Adrenal gland (tissue), 12 donors: Measurements from ENCODE around the gene WHRN. TPM values are rescaled to one million over a fixed set of nuclear protein-coding genes. Genes with fewer than 3 reads are reported as not detected.
A peak's percentile ranks its signal among the peaks of the same experiment; 100 is the strongest.

Source experiments
- DNase-seq, 7 donors: peaks; one replicate each; pipeline ENCODE4 v3.0.0-alpha.2; 2019 to 2020
- H3K27ac ChIP-seq, 5 donors: fragments of 200-600 bp; sonication (generic) in 4 of 5; 1 replicate in 3 of 5; 2 replicates in 2 of 5; pipeline versions ENCODE4 v1.5.1 to v1.8.0; 2016 to 2020; ENCODE audit warnings: mild to moderate bottlenecking in 1 of 5
- H3K27me3 ChIP-seq: fragments of 200-600 bp; 2 replicates; pipeline ENCODE4 v1.8.0; 2021
- H3K36me3 ChIP-seq, 2 donors: fragments of 200-600 bp; replicated peaks in 1 of 2; 1 replicate in 1 of 2; 2 replicates in 1 of 2; pipeline versions ENCODE4 v1.5.1 to v1.8.0; 2018 to 2022
- H3K4me1 ChIP-seq, 2 donors: fragments of 200-600 bp; replicated peaks in 1 of 2; 1 replicate in 1 of 2; 2 replicates in 1 of 2; pipeline versions ENCODE4 v1.5.1 to v1.8.0; 2018 to 2021
- H3K4me3 ChIP-seq, 4 donors: fragments of 200-600 bp; sonication (generic) in 3 of 4; one replicate each; pipeline ENCODE4 v1.5.1; 2016 to 2018
- H3K9me3 ChIP-seq, 3 donors: fragments of 200-600 bp; sonication (generic) in 1 of 3; replicated peaks in 1 of 3; 1 replicate in 2 of 3; 2 replicates in 1 of 3; pipeline versions ENCODE4 v1.5.1 to v1.8.0; 2016 to 2021
- POLR2A ChIP-seq, 2 donors: fragments of 450-650 bp; IDR thresholded peaks; one replicate each; pipeline ENCODE4 v1.6.1; 2017; ENCODE audit warnings: antibody characterized with exemption in 2 of 2, mild to moderate bottlenecking in 2 of 2, moderate library complexity in 1 of 2
- WGBS, 4 donors: extraction: QIAGEN DNeasy Blood & Tissue Kit in 2 of 4; methylation state at CpG; one replicate each; pipeline versions ENCODE4 v1.1.5 to v1.1.7; 2013 to 2017; 5-methylcytosine and 5-hydroxymethylcytosine counted together
- intact Hi-C, 2 donors: fragments of 100-400 bp; cut with DNase I; formaldehyde crosslinking; loops; one replicate each; pipeline versions ENCODE4 v1.14.1 to v1.15.0; 2022 to 2023
- polyA plus RNA-seq, 3 donors: library from polyadenylated mRNA; stranded (reverse); fragments of 200-250 nt in 2 of 3; fragments of 350-450 nt in 1 of 3; fragmentation: Illumina TruSeq in 1 of 3; extraction: RNeasy Lipid Tissue Mini Kit (QIAGEN cat#74804) in 1 of 3; gene quantifications; one replicate each; pipeline ENCODE4 v1.2.3, GENCODE V29; 2013 to 2014
- total RNA-seq, 9 donors: library from RNA; depleted of rRNA in 4 of 9; stranded (reverse); fragments of >200 nt in 4 of 9; fragments of 120-200 nt in 1 of 9; fragmentation: NEBNext Ultra II Directional in 1 of 9; extraction: Animal tissue kit (Norgen Biotek cat#: 25700) in 1 of 9; gene quantifications; one replicate each; pipeline versions ENCODE4 v1.1.0 to v1.2.4, GENCODE V29; 2013 to 2023
- TF ChIP-seq, protein P1 (sequence below), 6 experiments: fragments of 450-650 bp in 4 of 6; fragments of 200-600 bp in 2 of 6; sonication (generic) in 1 of 6; IDR thresholded peaks; 1 replicate in 5 of 6; 2 replicates in 1 of 6; pipeline versions ENCODE4 v1.5.1 to v1.8.0; 2016 to 2021; ENCODE audit warnings: antibody characterized with exemption in 6 of 6, mild to moderate bottlenecking in 2 of 6, moderate library complexity in 1 of 6
- donor health status: healthy with polysubstance abuse.
- donor health status: Bipolar disorder and iron deficiency.
- donor health status: DM: yes; HTN: yes; CAD: no.
- donor health status: DM: no; HTN: no; CAD: no.
- donor health status: DM: no; HTN: no; CAD: no.
- donor health status: DM: yes; HTN: yes; CAD: no.

The WHRN gene
- total and polyA plus RNA-seq, 12 donors: 33.4 to 359 (median 96.4) TPM

GRCh38 chr9:114469091-114469853 lies 36.0 kb downstream of the WHRN start:
- Histone ChIP-seq H3K36me3 (peaks cover 0 to 4% of the 10 kb centered on the region in 2 donors), H3K4me1 (peaks cover 26 to 38% of the 10 kb centered on the region in 2 donors), H3K4me3 (no peak overlapping the region), H3K27me3 (no peaks in the 10 kb centered on the region), H3K27ac (peak overlapping the region in 1 of 5 donors; percentile 20), H3K9me3 (no peaks in the 10 kb centered on the region)
- no peak for TF ChIP-seq POLR2A (IDR thresholded peaks at IDR 0.05)
- TF ChIP-seq, protein P1, sequence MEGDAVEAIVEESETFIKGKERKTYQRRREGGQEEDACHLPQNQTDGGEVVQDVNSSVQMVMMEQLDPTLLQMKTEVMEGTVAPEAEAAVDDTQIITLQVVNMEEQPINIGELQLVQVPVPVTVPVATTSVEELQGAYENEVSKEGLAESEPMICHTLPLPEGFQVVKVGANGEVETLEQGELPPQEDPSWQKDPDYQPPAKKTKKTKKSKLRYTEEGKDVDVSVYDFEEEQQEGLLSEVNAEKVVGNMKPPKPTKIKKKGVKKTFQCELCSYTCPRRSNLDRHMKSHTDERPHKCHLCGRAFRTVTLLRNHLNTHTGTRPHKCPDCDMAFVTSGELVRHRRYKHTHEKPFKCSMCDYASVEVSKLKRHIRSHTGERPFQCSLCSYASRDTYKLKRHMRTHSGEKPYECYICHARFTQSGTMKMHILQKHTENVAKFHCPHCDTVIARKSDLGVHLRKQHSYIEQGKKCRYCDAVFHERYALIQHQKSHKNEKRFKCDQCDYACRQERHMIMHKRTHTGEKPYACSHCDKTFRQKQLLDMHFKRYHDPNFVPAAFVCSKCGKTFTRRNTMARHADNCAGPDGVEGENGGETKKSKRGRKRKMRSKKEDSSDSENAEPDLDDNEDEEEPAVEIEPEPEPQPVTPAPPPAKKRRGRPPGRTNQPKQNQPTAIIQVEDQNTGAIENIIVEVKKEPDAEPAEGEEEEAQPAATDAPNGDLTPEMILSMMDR (IDR thresholded peaks at IDR 0.05): no peak
- intact Hi-C loops: no loop called here
- peak in 2 of 7 donors; percentile 5 to 43 for DNase-seq
- 88 to 91% (median 90%) methylated on average over 9 to 16 of the region's 16 CpGs for WGBS, 4 donors

DNA sequence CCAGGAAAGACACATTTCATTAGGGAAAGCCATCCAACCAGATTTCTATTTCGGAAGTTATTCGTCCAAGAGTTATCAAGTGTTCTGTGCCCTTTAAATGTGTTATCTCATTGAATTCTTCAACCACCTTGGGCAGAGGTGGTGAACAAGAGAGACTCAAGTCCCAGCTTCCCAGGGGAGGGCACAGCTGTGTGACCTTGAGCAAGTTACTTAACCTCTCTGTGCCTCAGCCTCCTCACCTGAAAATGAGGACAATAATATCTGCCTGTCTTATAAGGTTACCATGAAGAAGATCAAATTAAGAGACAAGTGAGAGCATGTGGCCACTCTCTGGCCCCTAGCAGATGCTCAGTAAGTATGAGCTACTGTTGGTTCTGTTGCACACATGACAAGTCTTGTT lies 37.4 kb downstream of the WHRN start:
- intact Hi-C loops: no loop called here

GRCh38 chr9:114467226-114467750 lies 38.0 kb downstream of the WHRN start:
- Histone ChIP-seq H3K27ac (peak overlapping the region in 4 of 5 donors; percentile 28 to 85 (median 72)), H3K4me3 (no peak overlapping the region), H3K9me3 (no peaks in the 10 kb centered on the region), H3K27me3 (no peaks in the 10 kb centered on the region), H3K4me1 (peaks cover 28 to 31% of the 10 kb centered on the region in 2 donors), H3K36me3 (peaks cover 0 to 4% of the 10 kb centered on the region in 2 donors)
- DNase-seq: peak in 1 of 7 donors; percentile 54
- intact Hi-C loops: no loop called here
- 88 to 93% (median 91%) methylated on average over 18 to 19 of the region's 19 CpGs for WGBS, 4 donors
- no peak for TF ChIP-seq POLR2A (IDR thresholded peaks at IDR 0.05)
- TF ChIP-seq, protein P1 (IDR thresholded peaks at IDR 0.05): no peak

More for the DNA sequence above, 37.4 kb downstream of the WHRN start:
- Histone ChIP-seq H3K36me3 (peaks cover 0 to 4% of the 10 kb centered on the region in 2 donors), H3K27me3 (no peaks in the 10 kb centered on the region), H3K4me3 (no peak overlapping the region), H3K9me3 (no peaks in the 10 kb centered on the region), H3K4me1 (peaks cover 30 to 35% of the 10 kb centered on the region in 2 donors), H3K27ac (peak overlapping the region in 3 of 5 donors; percentile 21 to 85 (median 66))
- no peak for TF ChIP-seq POLR2A (IDR thresholded peaks at IDR 0.05)
- TF ChIP-seq, protein P1 (IDR thresholded peaks at IDR 0.05): no peak
- WGBS, 4 donors: 67 to 93% (median 75%) methylated on average over 2 of the region's 2 CpGs
- peak in 1 of 7 donors; percentile 39 for DNase-seq
